Testis (tissue), 3 donors: Measurements from ENCODE around the gene ATP13A2. TPM values are rescaled to one million over a fixed set of nuclear protein-coding genes. Genes with fewer than 3 reads are reported as not detected.

ENCODE experiments used
- DNase-seq: peaks from one replicate; pipeline ENCODE4 v3.0.0-alpha.2; 2019
- H3K27ac ChIP-seq, 2 donors: fragments of 200-600 bp; sonication (generic); one replicate each; pipeline ENCODE4 v1.5.1; 2019
- H3K27me3 ChIP-seq: fragments of 200-600 bp; sonication (generic); one replicate; pipeline ENCODE4 v1.5.1; 2019
- H3K36me3 ChIP-seq: fragments of 200-600 bp; sonication (generic); one replicate; pipeline ENCODE4 v1.5.1; 2017; ENCODE audit warnings: low read depth; ENCODE audit errors: missing control alignments
- H3K4me1 ChIP-seq: fragments of 200-600 bp; sonication (generic); one replicate; pipeline ENCODE4 v1.5.1; 2019
- H3K4me3 ChIP-seq, 2 donors: fragments of 200-600 bp; sonication (generic); one replicate each; pipeline ENCODE4 v1.5.1; 2017 to 2019
- H3K9me3 ChIP-seq: fragments of 200-600 bp; sonication (generic); one replicate; pipeline ENCODE4 v1.5.1; 2017
- CTCF ChIP-seq, 3 experiments: fragments of 450-650 bp in 2 of 3; fragments of 200-600 bp in 1 of 3; sonication (generic) in 1 of 3; IDR thresholded peaks; one replicate each; pipeline ENCODE4 v1.5.1; 2016 to 2019; ENCODE audit warnings: antibody characterized with exemption in 3 of 3, mild to moderate bottlenecking in 2 of 3, moderate library complexity in 1 of 3
- POLR2A ChIP-seq: fragments of 450-650 bp; IDR thresholded peaks from one replicate; pipeline ENCODE4 v1.6.1; 2017; ENCODE audit warnings: antibody characterized with exemption, mild to moderate bottlenecking, moderate library complexity
- WGBS, 2 donors: methylation state at CpG; one replicate each; pipeline ENCODE4 v1.1.5; 2018; 5-methylcytosine and 5-hydroxymethylcytosine counted together
- intact Hi-C: fragments of 100-400 bp; cut with DNase I; formaldehyde crosslinking; loops from one replicate; pipeline ENCODE4 v1.15.1; 2023; ENCODE audit warnings: low total_unique reads
- polyA plus RNA-seq: library from polyadenylated mRNA; stranded (reverse); fragments of 350-450 nt; fragmentation: Illumina TruSeq; extraction: RNeasy Lipid Tissue Mini Kit (QIAGEN cat#74804); gene quantifications from one replicate; pipeline ENCODE4 v1.2.3, GENCODE V29; 2014; ENCODE audit warnings: low read depth, low replicate concordance; ENCODE audit not compliant: insufficient read depth
- total RNA-seq, 2 donors: library from RNA; depleted of rRNA; stranded (reverse); fragments of >200 nt; gene quantifications; one replicate each; pipeline ENCODE4 v1.2.3, GENCODE V29; 2016

The ATP13A2 gene
- total and polyA plus RNA-seq, 3 donors from 2014 or later, result 36.9 to 45.6 (median 42.4) TPM

DNA sequence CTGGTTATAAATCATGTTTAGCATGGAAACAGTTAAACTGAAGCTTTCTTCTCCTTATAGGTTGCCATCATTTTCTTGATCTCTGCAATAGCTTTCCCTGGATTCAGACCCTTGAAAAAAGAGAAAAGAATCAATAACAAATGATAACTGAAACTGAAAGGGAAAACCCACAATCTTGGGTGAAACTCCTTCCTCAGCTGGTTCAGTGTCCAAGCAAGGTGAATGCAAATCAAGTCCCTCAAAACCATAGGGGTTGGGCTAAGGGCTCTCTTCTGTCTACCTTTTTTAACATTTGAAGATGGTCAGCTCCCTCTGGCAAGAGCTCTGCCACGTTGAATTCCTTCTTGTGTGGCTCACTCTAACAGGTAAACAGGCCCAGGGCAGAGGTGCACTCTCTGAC lies 7.1 kb upstream of the ATP13A2 start:
- Histone ChIP-seq H3K4me3 (no peak overlapping the region), H3K27me3 (no peaks in the 10 kb centered on the region), H3K4me1 (no peaks in the 10 kb centered on the region), H3K36me3 (no peaks in the 10 kb centered on the region), H3K27ac (no peak overlapping the region), H3K9me3 (no peaks in the 10 kb centered on the region)
- WGBS, 2 donors, result 33 to 45% methylated on average over 1 of the region's 1 CpG
- no peak for DNase-seq
- TF ChIP-seq POLR2A (no peak), CTCF (IDR thresholded peaks at IDR 0.05) (no peak)
- intact Hi-C loops, result no loop called here

DNA sequence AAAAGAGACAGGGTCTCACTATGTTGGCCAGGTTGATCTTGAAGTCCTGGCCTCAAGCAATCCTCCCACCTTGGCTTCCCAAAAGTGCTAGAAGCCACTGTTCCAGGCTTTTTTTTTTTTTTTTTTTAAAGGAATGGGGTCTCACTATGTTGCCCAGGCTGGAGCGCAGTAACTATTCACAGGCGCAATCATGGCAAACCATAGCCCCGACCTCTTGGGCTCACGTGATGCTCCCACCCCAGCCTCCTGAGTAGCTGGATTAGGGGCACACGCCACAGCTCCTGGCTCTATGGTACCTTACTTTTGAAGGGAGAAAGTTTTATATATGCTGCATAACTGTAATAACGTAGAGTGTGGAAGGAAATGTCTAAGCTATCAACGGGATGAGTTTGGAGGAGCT lies 5.7 kb upstream of the ATP13A2 start:
- DNase-seq, result no peak
- Histone ChIP-seq H3K4me1 (peaks cover 9% of the 10 kb centered on the region), H3K27ac (no peak overlapping the region), H3K36me3 (no peaks in the 10 kb centered on the region), H3K9me3 (no peaks in the 10 kb centered on the region), H3K27me3 (no peaks in the 10 kb centered on the region), H3K4me3 (no peak overlapping the region)
- intact Hi-C loops, result no loop called here
- 94 to 95% methylated on average over 7 of the region's 7 CpGs for WGBS, 2 donors
- no peak for TF ChIP-seq POLR2A
- TF ChIP-seq CTCF (IDR thresholded peaks at IDR 0.05), result no peak

- no peak overlapping the region for H3K4me3 ChIP-seq
- DNase-seq, result no peak
- H3K27ac ChIP-seq, result peak overlapping the region in 1 of 2 donors; percentile 36
- TF ChIP-seq CTCF (IDR thresholded peaks at IDR 0.05), result no peak
- H3K36me3 ChIP-seq, result no peaks in the 10 kb centered on the region
- H3K4me1 ChIP-seq, result peaks cover 14% of the 10 kb centered on the region
- intact Hi-C loops, result no loop called here
- 66 to 67% methylated on average over 5 of the region's 5 CpGs for WGBS, 2 donors
- no peaks in the 10 kb centered on the region for H3K9me3 ChIP-seq
- H3K27me3 ChIP-seq, result no peaks in the 10 kb centered on the region
Observed at GRCh38 chr1:17016317-17016661, 4.6 kb upstream of the ATP13A2 start.

DNA sequence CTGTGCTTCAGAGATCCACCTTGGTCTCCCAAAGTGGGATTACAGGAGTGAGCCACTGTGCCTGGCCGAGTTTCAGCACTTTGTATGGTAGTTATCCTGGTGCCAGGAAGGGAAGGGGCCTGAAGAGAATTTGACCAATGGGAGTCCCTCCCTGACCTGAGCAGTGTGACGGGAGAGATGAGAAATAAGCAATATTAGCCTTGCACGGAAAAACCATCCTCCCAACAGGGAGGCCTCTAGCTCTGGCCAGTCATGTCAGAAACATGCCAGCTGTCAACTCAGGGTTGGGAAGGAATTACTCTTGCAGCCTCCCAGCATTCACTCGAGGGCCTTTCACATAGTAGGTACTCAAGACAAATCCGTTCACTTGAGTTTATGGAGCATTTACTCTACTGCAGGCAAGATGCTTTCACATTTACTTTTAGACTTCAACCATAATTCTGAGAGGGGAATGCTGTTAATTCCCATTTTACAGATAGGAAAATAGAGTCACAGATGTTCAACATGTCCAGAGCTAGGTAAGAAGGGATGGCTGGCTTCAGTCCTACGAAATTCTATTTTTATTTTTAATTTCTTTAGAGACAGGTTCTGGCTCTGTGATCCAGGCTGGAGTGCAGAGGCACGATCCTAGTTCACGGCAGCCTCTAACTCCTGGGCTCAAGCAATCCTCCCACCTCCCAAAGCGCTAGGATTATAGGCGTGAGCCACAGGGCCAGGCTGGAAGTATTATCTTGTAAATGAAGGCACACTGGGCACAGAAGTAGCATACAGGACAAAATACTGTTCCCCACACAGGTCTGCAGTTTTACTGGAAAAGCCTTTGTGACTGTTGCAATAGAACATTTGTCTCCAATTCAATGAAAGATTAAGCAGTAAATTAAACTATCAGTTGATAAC lies 3.2 kb upstream of the ATP13A2 start:
- Histone ChIP-seq H3K27me3 (no peaks in the 10 kb centered on the region), H3K27ac (no peak overlapping the region), H3K9me3 (no peaks in the 10 kb centered on the region), H3K4me1 (peaks cover 23% of the 10 kb centered on the region), H3K36me3 (no peaks in the 10 kb centered on the region), H3K4me3 (no peak overlapping the region)
- WGBS, 2 donors, result 77 to 82% methylated on average over 10 of the region's 10 CpGs
- intact Hi-C loops, result no loop called here
- no peak for DNase-seq
- TF ChIP-seq POLR2A (no peak), CTCF (IDR thresholded peaks at IDR 0.05) (no peak)
